Fibroblast of the aortic adventitia (primary cell): ENCODE results near the gene FTCD. TPM values are rescaled to one million over a fixed set of nuclear protein-coding genes. Genes with fewer than 3 reads are reported as not detected.
"Not testable (repeated sequence)": the region's sequence is repeated elsewhere in the genome, so short reads cannot be mapped to it uniquely, and the experiment has no call there.

ENCODE experiments used
- DNase-seq: peaks from one replicate; pipeline ENCODE4 v3.0.0-alpha.2; 2010; ENCODE audit warnings: low read depth
- H3K4me3 ChIP-seq: 2 replicates; pipeline ENCODE4 v1.5.1; 2011; ENCODE audit warnings: low read depth, mild to moderate bottlenecking, control low read depth, low read length, moderate library complexity
- total RNA-seq: library from RNA; depleted of rRNA; stranded (reverse); fragments of >200 nt; gene quantifications from 2 replicates; pipeline ENCODE4 v1.2.3, GENCODE V29; 2012; ENCODE audit warnings: low replicate concordance
- TF ChIP-seq, protein P1 (sequence below): IDR thresholded peaks from 2 replicates; pipeline ENCODE4 v1.5.1; 2011; ENCODE audit warnings: mild to moderate bottlenecking, low read length, control low read depth, inconsistent platforms; ENCODE audit not compliant: insufficient read depth

FTCD gene
- total RNA-seq, 1 donor: 0.27 TPM

DNA sequence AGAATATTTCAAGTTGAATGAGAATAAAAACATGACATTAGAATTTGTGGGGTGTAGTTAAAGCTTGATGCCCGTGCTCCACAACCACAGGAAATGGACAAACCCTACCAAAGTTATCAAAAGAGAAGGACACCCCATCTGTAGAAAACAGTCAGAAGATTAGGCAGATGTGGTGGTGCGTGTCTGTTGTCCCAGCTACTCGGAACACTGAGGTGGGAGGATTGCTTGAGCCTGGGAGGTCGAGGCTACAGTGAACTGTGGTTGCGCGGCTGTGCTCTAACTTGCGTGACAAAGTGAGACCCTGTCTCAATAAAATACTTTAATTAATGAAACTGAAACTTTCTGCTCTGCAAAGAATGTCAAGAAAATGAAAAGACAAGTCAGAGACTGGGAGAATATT, 30.3 kb upstream of the FTCD start:
- TF ChIP-seq, protein P1, sequence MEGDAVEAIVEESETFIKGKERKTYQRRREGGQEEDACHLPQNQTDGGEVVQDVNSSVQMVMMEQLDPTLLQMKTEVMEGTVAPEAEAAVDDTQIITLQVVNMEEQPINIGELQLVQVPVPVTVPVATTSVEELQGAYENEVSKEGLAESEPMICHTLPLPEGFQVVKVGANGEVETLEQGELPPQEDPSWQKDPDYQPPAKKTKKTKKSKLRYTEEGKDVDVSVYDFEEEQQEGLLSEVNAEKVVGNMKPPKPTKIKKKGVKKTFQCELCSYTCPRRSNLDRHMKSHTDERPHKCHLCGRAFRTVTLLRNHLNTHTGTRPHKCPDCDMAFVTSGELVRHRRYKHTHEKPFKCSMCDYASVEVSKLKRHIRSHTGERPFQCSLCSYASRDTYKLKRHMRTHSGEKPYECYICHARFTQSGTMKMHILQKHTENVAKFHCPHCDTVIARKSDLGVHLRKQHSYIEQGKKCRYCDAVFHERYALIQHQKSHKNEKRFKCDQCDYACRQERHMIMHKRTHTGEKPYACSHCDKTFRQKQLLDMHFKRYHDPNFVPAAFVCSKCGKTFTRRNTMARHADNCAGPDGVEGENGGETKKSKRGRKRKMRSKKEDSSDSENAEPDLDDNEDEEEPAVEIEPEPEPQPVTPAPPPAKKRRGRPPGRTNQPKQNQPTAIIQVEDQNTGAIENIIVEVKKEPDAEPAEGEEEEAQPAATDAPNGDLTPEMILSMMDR: no peak
- DNase-seq: no peak
- no peak overlapping the region for H3K4me3 ChIP-seq

DNA sequence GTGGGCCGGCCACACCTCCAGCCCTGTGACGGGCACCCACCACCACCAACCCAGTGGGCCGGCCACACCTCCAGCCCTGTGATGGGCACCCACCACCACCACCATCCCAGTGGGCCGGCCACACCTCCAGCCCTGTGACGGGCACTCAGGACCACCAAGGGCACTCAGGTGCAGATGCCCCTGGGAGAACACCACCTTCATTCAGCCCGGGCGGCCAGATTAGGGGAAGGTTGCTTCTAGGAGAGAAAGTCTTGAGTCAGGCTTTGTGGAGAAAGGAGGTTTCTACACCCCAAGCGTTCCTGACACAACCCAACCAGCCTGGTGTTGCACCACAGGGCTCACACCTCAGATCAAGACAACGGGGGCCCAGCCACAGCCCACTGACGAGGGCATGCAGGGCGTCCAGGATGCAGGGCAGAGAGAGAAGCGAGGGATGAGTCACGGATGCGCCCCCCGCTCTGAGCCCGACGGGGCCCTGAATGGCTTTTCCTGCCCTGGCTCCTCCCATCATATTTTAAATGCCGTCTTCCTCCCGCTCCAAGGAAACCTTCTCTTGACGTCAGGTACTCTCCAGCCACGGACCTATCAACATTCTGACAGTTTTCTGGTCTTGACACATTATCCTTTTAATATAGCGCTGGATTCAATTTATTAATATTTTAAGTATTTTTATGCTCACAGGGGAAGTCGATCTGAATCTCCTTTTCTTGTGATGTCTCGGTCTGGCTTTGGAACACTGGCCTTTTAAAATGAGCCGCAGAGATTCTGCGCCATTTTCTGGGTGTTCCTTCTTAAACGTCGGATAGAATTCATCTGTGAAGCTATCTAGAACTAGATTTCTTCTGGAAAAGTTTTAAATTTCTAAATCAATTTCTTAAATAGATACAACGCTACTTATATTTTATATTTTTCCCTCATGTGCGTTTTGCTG, 29.5 kb upstream of the FTCD start:
- TF ChIP-seq, protein P1: no peak
- H3K4me3 ChIP-seq: peak overlapping the region; percentile 76
- peak; percentile 90 for DNase-seq

DNA sequence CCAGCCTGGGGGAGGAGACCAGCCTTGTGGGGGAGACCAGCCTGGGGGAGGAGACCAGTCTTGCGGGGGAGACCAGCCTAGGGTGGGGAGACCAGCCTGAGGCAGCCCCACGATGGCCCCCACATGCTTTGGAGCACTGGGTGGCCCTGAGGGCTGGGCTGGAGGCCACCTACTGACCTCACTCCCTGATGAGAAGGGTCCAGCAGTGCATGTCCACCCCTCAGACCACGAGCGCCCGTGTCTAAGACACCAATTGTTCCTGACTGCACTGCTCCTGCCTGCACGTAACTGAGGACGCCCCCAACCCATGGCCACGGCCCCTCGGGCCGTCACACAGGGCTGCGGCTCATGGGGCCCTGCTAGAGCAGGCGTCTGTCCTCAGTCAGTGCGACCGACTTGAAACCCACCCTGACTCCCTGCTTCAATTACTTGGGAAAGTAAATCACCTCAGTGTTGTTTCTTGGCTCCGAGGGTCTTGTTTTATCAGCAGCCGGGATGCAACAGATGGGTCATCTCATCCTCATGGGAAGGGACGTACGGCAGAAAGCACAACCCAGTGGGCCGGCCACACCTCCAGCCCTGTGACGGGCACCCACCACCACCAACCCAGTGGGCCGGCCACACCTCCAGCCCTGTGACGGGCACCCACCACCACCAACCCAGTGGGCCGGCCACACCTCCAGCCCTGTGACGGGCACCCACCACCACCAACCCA, 28.7 kb upstream of the FTCD start, which contains the start of gene SPATC1L:
SPATC1L (minus strand) TSS at position 550 of the 715 bp plus-strand sequence. CDS start 1,643 bp downstream, outside the sequence.
- TF ChIP-seq, protein P1: no peak
- DNase-seq: peak; percentile 91
- H3K4me3 ChIP-seq: peak within 1 kb of the TSS; percentile 89

DNA sequence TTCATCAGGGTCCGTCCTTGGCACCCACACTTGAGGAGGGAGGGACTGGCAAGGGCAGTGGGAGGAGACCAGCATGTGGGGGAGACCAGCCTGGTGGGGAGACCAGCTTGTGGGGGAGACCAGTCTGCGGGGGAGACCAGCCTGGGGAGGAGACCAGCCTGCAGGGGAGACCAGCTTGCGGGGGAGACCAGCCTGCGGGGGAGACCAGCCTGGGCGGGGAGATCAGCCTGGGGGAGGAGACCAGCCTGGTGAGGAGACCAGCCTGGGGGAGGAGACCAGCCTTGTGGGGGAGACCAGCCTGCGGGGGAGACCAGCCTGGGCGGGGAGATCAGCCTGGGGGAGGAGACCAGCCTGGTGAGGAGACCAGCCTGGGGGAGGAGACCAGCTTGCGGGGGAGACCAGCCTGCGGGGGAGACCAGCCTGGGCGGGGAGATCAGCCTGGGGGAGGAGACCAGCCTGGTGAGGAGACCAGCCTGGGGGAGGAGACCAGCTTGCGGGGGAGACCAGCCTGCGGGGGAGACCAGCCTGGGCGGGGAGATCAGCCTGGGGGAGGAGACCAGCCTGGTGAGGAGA, 28.0 kb upstream of the FTCD start:
- DNase-seq: not testable (repeated sequence)
- H3K4me3 ChIP-seq: peak overlapping the region; percentile 89

DNA sequence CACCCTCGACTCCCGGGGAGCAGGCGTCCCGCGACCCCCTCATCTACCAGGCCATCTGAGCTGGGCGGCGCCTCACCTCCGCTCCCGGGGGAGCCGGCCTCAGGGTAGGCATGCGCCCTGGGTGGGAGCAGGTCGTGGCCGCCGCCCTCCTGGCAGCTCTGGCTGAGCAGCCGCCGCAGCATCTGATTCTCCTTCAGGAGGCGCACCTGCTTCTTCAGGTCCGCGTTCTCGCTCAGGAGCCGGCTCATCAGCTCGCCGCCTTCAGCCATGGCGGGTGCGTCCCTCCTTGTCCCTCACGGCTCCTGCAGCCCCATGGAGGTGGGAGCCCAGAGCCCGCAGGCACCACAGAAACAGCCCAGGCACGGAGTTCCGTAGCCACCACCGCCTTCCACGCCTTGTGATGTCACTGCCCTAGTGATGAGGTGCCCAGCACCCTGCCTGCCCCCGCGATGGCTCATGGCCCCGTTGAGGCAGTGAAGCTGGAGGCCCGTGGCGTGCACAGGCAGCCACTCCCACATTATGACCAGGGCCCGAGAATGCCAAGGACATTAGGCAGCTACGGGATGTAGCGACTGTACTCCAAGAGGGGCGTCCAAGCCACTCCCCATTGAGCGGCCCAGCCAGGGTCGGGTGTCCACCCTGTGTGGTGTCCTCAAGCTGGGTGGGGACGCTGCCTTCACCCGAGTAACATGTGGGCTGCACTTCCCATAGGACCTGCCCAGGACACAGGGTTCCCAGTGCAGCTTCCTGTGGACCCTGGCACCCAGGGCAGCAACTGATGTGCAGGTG, 27.4 kb upstream of the FTCD start:
- peak; percentile 15 for DNase-seq
- H3K4me3 ChIP-seq: peak overlapping the region; percentile 5

DNA sequence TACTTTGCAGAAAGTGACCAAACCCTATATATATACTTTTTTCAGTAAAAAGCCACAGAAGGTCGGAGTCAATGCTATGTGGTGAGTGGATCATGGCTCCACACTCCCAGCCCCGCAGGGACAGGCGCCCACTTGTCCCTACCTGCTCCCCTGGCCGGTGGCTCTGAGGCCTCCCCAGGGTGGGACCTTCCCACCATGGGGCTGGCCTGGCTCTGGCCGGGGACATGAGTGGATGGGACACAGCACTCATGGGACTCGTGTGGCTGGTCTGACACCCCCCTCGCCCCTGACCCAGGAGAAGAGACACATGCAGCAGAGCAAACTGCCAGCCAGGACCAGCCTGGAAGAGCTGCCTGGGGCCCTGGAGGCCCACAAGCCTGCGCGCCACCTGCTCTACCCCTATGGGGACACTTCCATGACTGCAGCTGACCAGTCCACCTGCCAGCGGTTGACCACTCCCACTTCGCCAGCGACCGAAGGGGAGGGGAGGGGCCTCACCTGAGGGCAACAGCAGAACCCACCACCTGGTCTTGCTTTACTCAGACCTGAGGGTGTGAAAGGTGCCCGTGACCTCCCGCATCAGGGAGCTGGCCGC, 26.7 kb upstream of the FTCD start:
- no peak for DNase-seq
- H3K4me3 ChIP-seq: no peak overlapping the region
- TF ChIP-seq, protein P1: no peak

More for the DNA sequence above, 27.4 kb upstream of the FTCD start:
- TF ChIP-seq, protein P1: no peak
